ENCODE measurements around the gene MIPOL1. TPM values are rescaled to one million over a fixed set of nuclear protein-coding genes. Genes with fewer than 3 reads are reported as not detected.
A peak's percentile ranks its signal among the peaks of the same experiment; 100 is the strongest.

MIPOL1 gene
- total RNA-seq, 1 donor from 2014 or later: 2.8 TPM

DNA sequence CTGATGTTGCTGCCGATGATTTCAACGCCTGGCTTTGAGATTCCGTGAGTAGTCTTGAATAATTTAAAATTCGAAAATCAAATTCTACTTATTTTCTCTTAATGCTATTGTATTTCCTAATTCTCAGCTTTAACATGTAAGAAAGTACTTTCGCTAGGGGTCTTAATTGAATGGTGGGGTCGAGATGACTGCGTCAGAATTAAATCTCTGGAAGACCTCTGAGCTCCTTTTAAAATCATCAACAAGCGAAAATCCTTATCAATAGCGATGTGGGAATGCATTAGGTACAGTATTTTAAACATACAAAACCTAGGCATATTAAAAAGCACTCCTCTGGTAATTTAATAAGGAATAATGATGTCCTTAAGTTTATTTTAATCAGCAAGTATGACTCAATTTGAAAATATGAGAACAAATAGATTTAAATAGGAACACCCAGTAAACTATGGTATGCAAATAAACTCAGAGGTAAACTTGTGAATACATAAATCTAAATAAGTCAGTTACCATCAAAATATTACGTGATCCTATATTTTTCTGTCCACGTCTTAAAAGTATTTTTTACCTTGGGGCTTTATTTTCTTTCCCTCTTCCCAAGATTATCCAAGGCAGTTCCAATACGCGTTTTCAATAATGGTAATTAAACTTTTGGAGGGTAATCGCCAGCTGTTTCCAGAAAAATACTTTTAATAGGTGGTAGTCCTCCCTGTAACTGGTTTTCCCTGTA lies 395.9 kb downstream of the MIPOL1 start:
- DNase-seq (ENCODE audit: low spot score) (no peak), ATAC-seq (no peak)

DNA sequence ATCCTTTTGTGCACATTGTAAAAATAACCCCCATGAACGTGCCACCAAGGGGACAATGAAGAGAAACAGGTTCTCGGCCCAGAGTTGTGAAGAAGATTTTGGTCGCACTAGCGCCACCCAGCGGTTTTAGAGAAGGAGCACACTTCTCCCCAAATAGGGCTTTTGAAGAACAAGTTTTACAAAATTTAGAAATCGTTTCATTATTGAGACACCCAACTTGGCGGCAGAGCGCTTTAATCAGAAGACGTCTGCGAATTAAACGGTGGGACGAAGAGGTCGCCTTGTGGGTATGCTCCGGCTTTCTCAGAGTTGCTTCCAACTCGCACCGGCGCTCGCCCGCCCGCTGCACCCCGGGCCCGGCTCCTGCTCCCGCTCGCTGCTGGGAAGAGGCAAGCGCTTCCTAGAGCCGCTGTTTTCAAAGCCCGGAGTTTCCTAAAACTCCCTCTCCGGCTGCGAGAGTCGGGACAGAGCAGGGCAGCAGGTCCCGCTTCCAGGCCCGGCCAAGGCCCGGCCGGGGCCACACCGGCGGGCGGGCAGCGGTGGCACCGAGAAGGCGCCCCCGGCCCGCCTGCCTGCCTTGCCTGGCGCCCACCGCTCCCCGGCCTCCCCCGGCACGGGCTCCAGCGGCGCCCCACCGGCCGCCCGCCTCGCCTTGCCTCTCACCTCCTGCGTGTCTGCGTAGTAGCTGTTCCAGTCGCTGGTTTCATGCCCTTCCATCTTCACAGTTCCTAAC lies 396.7 kb downstream of the MIPOL1 start:
- peak; percentile 82 for DNase-seq (ENCODE audit: low spot score)
- peak; percentile 28 for ATAC-seq

DNA sequence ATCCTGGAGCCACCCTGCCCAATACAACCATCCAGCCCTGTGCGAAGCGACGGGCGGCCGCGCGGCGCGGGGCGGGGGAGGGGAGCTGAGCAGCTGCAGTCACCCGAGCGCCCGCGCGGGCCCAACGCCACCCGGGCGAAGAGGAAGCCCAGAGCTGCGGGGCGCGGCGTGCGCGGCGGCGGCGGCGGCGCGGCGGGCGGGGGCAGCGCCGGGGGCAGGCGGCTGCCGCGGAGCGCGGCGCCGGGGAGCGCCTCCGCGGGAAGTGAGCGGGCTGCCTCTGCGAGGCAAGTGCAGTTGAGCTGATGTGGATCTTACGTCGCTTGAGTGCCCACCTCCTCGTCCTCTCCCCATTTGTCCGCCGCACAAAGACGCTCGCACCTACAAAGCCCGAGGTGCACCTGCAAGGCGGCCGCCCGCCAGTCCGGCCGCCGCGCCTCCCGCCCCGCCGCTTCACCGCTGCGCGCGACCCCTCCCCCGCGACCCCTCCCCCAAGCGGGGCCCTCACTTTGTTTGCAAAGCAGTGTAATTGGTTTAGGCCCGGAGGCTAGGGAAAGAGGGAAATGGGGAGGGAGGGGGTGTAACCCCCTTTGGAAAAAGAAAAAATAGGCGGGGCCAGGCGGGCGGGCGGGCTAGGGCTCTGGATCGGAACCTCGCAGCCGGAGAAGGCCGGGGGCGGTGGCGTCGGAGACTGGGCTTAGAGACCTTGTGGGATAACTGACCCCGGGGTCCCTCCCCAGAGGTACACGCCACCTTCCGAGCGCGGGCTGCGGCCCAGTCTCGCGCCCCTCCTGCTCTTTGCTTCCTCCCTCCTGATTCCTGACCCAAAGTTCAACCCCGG lies 397.5 kb downstream of the MIPOL1 start, which contains the start of the genes FOXA1 and TTC6:
Gene FOXA1, minus strand, starts transcription at position 279 of the 838 bp plus-strand sequence. Its CDS starts 277 bp downstream, at position 2.
Gene TTC6, plus strand, starts transcription at position 659 of the 838 bp plus-strand sequence. CDS start 26,436 bp downstream, outside the sequence.
- ATAC-seq: peak; percentile 50

DNA sequence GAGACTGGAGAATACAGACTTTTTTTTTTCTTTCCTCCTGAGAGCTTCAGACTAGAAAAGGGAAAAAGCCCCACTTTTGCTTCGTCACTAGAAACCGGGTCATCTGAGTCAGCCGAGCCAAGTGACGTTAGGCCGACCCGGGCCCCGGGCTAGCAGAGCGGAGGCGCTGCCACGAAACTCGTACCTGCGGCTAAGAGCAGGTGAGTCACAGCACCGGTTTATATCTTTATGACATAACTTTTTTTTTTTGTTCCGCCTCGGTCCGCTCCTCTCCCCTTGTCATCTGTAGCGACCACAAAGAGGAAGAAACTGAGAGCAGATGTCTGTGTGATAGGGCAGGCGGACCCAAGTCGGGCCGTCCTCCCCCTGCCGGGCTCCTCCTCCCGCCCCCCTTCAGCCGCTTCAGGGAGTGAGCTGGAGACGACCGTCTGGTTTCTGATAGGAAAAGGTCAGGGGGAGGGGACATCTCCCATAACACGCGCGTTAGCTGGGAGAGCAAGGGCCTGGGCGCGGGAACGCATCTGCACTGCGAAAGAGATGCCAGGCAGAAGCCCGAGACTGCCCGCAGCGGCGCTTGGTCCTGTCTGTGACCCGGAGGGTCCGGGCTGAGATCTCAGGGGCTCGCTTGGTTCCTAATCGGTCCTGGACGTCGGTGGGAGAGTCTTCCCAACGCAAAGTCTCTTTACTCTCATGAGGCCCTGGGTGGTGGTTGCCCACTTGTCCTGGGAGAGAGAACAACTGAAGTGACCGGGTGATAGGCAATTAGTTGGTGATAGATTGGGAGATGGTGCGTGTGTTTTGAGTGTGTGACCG lies 398.3 kb downstream of the MIPOL1 start:
- DNase-seq (ENCODE audit: low spot score): peak; percentile 93
- peak; percentile 66 for ATAC-seq

More for the DNA sequence above, 397.5 kb downstream of the MIPOL1 start, which contains the start of the genes FOXA1 and TTC6:
- peak; percentile 87 for DNase-seq (ENCODE audit: low spot score)

DNA sequence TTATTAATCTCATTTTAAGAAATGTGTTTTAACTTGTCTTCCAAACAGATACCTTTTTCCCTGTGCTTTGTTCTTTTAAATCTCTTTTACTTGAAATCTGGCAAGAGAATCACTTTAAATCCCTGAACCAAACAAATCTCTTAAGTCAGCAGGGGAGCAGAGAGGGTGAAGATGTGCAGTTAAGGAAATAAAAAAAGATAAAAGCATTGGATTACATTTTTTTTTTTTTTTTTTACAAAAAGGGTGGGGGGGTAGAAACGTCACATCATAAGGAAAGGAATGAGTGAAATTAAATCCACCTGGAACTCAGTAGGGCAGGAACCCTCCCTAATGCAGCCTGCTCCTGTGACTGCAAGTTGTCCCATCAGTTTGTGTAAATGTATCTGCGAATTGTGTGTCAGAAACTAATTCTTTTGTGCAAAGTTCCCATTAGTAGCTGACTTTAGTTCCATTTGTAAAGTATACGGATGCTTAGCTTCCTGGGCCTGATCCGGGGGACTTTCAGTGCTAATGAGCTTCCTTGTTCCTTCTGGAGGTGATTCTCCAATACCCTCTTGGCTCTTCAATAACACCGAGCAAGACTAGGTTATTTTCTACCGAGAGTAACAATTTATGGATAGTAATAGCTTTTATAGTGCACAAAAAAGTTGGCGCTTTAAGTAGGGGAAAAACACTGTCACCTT lies 399.2 kb downstream of the MIPOL1 start:
- ATAC-seq (no peak), DNase-seq (ENCODE audit: low spot score) (no peak)

DNA sequence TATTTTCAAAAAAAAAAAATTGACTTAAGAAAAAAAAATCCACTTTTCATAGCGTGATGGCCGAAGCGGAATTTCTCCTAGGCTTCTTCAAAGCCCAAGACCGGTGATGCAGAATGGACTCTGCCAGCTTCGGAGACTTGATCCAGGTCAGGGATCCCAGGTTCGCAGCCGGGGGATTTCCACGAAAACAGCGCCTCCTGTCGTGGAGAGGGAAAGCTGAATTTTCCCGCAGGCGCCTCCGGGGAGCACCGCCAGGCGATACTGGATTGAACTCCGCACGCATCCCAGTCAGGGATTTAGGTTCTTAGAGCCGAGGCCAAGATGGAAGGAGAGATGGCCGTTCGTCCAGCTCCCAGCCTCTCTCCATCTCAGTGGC lies 399.8 kb downstream of the MIPOL1 start:
- ATAC-seq (no peak), DNase-seq (ENCODE audit: low spot score) (no peak)

DNA sequence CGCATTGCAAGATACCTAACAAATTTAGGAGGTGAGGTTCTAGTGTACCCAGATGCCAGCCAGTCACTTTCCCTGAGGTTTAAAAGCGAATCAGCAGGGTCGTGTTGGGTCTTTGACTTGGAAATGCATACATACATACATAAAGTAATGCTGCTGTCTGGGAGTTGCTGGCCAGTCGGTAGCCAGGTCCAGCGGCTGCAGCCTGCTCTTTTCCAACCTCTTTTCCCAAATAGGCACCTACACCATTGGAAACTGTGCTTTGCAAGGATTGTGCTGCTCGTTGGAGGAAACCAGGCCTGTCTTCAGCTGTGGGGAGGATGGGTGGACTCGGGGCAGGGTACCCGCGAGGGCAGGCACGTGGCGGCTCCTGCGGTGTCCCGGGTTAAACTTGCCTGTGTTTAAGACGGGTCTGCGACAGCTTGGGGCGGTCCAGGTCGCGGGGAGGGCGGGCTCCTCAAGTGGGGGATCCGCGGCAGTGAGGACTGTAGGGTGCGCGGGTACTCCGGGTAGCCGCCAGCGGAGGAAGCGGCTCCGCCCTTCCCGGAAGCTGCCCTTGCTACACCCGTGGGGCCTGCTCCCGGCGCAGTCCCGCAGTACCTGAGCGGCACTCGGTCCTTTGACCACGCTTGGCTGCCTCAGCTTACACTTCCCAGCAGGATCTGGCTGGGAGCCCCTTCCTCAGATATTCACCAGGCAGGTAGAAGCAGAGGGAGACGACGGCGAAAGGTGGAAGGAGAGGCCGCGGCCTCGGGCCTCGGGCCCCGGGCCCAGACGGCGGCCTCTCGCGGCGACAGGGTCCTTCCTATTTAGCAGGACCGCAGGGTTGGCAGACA lies 400.4 kb downstream of the MIPOL1 start:
- DNase-seq (ENCODE audit: low spot score) (no peak), ATAC-seq (no peak)

DNA sequence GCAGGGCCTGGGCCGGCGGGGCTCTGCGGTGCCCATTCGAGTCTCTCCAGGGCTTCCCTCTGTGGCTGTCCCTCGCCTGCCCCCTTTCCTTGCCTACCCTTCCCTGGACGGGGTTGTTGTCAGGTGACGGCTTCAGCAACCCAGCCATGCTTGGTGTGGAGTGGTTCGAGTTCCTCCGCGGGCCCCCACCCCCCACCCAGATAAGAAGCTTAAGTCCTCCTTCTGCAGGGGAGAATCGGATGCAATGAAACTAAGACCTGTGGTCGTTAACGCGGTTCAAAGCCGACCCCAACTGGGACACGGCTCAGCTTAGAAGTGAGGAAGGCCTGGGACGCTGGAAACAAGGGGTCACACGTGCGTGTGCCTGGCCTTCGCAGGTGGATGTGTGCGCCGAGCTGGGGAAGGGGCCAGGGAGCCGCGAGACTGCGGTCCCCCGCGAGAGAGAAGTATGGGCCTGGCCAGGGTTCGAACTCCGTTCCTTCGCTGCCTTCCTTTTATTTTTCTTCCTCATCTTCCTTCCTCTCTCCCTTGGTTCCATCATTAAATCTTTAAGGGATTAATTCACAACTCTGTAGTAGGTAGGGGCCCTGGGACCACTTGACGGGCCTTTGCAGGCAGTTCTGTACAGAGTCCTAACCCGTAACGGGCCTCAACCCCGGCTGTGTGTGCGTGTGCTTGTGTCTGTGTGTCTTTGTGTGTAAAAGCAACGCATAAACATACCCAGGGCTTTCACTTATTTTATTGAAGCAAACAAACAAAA lies 401.2 kb downstream of the MIPOL1 start:
- DNase-seq (ENCODE audit: low spot score): no peak
- ATAC-seq: no peak

DNA sequence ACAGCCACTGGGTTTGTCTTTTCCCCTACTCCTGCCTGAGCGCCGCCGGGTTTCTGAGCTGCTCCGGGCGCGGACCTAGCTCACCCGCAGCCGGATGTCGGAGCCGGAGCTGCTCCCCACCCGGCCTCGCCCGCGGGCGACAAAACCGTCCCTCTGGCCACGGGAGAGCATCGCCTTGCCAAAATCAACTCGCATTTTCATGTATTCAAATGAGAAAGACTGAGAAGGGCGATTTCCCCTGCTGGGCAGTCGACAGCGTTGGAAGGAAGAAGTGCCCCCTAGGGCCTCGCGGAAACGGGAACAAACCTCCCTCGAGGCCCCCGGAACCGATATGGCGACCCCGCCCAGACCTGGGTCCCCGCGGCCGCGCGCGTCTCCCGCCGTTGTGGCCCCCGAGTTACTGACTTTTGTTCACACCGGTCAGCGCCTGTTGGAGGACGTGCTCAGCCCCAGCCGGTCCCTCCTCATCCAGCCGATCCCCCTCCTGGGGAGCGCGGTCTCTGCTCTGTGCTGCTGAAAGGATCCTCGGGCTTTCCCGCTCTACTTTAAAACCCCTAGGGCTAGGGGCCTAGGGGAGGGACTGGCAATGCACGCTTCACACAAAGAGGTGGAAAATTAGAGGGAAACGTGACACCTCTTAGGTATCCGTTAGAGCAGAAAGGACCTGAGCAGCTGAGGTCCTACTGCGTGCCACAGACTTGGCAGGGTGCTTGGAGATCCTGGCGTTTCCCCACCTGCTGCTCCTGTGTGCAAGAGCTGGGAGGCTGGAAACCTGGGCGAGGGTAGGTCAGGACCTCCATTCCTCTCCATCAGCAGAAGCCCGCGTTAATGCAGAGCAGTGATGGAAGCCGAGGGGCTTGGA lies 402.0 kb downstream of the MIPOL1 start:
- ATAC-seq: no peak
- DNase-seq (ENCODE audit: low spot score): no peak

DNA sequence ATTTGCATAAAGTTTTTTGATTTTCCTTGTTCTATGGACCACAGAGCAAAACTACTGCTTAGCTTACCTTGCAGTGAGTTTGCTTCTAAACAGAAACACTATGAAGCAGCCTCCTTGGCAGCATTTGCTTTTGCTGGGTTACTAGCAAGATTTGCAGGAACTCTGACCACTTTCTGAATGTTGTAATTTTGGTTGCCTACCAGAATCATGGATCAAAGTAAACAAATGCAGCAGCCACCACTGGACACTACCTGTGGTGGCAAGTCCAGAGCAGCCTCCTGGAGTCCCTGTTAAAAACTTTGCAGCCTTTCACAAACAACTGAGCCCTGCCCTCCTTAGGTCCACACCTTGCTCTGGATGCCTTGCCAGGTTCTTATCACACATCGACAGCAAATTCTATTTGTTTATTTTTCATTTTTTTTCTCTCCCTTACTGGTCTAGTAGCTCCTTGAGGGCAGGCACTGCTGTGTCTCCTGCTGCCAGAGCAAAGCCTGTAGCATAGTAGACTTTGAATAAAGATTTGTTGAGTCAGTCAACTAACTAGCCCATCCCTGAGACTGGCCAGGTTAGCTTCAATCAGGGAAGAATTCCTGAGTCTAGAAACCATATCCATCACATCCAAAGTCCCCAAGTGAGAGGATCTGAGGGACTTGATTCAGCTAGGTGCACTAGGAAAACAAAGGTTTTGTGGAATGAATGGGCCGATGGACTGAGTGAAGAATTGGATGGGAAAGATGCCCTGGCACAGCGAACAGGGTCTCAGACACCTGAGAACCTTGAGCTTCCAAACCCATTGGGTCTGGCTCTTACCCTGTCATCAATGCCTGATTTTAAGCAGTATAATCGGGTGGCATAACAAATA lies 403.4 kb downstream of the MIPOL1 start:
- DNase-seq (ENCODE audit: low spot score) (peak; percentile 66), ATAC-seq (peak; percentile 56)

DNA sequence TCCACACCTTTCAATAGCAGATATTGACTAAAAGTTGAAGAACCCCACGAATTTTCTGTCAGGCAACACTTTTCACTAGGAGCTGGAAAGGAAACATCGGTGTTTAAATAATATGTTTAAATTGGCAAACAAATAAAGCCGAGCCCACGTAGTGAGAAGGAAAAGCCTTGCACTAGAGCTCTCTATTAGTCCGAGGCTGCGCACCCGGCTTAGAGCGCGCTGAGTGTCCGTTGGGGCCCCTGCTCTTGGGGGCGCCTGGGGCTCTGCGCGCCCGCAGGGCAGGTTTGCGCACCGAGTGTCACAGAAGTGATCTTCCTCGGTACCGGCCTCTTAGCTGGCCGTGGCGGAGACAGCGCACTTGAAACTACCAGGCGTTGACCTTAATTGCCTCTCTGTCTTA lies 404.1 kb downstream of the MIPOL1 start:
- DNase-seq (ENCODE audit: low spot score) (no peak), ATAC-seq (no peak)

Other genes with a start within 250 kb of the MIPOL1 start
- 0.25 TPM for gene SLC25A21, start 25.3 kb upstream of the MIPOL1 start, total RNA-seq

All from left lobe of liver (tissue), 2 donors.